Measurements from ENCODE around the gene NEAT1.
"Not testable (repeated sequence)": the region's sequence is repeated elsewhere in the genome, so short reads cannot be mapped to it uniquely, and the experiment has no call there.

Gene NEAT1

GRCh38 chr11:65452806-65453490 lies 30.4 kb downstream of the NEAT1 start:
- ATAC-seq = no peak
- DNase-seq = no peak

DNA sequence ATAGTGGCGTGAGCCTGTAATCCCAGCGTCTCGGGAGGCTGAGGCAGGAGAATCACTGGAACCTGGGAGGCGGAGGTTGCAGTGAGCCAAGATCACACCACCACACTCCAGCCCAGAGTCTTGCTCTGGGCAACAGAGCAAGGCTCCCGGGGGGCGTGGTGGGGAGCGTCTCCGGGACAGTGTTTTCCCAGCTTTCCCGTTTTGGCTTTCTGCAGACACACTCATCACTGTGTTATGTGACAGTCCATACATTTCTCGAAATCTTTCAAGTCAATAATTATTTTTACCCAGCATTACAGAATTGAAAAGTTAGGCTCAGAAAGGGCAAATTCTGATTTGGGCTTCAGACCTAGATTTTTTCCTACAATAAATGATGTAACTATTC lies 31.7 kb downstream of the NEAT1 start:
- ATAC-seq = no peak
- DNase-seq = no peak

GRCh38 chr11:65454696-65455456 lies 32.3 kb downstream of the NEAT1 start:
- DNase-seq (peak; percentile 94), ATAC-seq (peak; percentile 97)

DNA sequence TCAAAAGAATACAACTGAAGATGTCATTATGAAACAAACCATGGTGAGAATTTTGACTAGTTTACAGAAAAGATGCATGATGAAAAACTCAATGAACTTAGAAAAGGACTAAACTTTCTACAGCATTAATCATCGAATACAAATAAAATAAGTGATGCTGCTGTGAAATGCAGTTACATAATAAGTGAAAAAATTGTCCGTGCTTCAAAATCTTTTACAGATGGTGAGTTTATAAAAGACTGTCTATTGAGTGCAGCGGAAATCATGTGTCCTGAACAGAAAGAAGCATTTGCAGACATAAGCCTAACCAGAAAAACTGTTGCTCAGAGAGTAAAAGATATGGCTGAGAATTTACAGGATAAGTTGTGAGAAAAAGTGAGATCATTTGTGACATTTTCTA lies 33.8 kb downstream of the NEAT1 start:
- DNase-seq (no peak), ATAC-seq (no peak)

DNA sequence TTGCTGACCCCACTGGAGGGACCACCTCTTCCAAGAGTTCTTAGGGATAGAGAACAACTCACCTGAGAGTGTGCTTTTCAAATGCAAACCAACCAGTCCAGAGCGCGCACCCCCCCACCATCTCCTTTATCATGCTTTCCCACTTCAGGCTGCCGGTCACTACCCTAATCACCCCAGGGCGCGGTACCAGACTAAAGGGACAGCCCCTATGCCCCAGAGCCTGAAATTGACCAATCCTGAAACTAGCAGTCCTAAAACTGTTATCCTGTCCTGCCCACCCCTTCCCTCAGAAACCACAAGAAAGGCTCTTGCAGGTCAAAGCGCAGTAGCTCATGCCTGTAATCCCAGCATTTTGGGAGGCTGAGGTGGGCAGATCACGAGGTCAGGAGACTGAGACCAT lies 37.0 kb downstream of the NEAT1 start:
- ATAC-seq (no peak), DNase-seq (no peak)

- DNase-seq, ATAC-seq: not testable (repeated sequence)
These were observed 42.9 kb downstream of the NEAT1 start for GRCh38 chr11:65465471-65465870.

- ATAC-seq = not testable (repeated sequence)
These were observed 44.7 kb downstream of the NEAT1 start for GRCh38 chr11:65467306-65467705.

DNA sequence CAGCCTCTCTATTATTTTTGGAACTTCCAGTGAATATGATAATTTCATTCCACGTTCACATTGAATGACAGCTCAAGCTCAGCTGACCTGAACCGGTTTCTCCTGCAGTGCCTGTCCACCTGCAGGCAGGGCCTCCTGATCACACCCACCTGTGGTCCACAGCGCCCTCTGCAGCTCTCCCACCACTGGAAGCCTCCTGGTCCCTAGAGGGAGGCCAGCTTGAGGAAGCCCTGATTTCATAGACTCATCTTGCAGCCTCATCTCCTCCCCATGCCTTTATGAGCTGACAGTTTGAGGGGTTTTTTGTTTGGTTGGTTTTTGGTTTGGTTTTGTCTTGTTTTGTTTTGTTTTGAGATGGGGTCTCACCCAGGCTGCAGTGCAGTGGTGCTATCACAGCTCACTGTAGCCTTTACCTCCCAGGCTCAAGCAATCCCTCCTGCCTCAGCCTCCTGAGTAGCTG lies 46.3 kb downstream of the NEAT1 start:
- DNase-seq (peak; percentile 75), ATAC-seq (peak; percentile 37)

More at GRCh38 chr11:65467306-65467705, 44.7 kb downstream of the NEAT1 start:
- DNase-seq = not testable (repeated sequence)

GRCh38 chr11:65470433-65471049 lies 47.9 kb downstream of the NEAT1 start:
- ATAC-seq (no peak), DNase-seq (no peak)

- ATAC-seq (peak; percentile 23), DNase-seq (peak; percentile 63)
These were observed 48.9 kb downstream of the NEAT1 start for GRCh38 chr11:65471447-65471891.

- ATAC-seq = not testable (repeated sequence)
These were observed 50.1 kb downstream of the NEAT1 start for GRCh38 chr11:65472588-65473277.

DNA sequence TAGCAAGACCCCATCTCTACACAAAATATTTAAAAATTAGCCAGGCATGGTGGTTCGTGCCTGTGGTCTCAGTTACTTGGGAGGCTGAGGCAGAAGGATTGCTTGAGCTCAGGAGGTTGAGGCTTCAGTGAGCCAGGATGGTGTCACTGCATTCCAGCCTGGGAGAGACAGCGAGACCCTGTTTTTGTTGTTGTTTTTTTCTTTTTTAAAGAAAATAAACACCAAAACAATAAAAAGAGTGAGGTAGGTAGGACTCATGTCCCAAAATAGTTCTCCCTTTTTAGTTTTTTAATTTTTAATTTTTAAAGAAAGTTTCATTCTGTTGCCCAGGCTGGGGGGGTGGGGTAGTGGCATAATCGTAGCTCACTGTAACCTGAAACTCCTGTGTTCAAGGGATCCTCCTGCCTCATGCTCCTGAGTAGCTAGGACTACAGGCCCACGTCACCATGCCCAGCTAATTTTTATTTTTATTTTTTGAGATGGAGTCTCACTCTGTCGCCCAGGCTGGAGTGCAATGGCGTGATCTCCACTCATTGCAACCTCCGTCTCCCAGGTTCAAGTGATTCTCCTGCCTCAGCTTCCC lies 50.8 kb downstream of the NEAT1 start:
- DNase-seq (no peak), ATAC-seq (no peak)

More at GRCh38 chr11:65472588-65473277, 50.1 kb downstream of the NEAT1 start:
- DNase-seq = not testable (repeated sequence)

DNA sequence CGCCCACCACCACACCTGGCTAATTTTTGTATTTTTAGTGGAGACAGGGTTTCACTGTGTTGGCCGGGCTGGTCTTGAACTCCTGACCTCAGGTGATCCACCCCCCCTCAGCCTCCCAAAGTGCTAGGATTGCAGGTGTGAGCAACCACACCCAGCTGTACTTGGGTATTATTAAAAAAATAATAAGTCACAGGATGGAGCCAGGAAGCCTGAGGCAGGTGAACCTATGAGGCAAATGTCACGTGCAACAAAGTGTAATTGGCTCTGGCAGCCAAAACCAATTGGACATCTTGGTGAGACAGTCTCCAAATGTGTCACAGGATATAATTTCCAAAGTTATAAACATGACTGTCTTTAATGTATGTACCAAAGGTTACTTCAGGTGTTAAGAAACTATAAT lies 52.3 kb downstream of the NEAT1 start:
- ATAC-seq = no peak

GRCh38 chr11:65476632-65477148 lies 54.1 kb downstream of the NEAT1 start:
- no peak for ATAC-seq
- DNase-seq = no peak

More for the DNA sequence above, 52.3 kb downstream of the NEAT1 start:
- DNase-seq = no peak

- ATAC-seq (peak; percentile 87), DNase-seq (peak; percentile 97)
These were observed 54.8 kb downstream of the NEAT1 start for GRCh38 chr11:65477149-65477965.

DNA sequence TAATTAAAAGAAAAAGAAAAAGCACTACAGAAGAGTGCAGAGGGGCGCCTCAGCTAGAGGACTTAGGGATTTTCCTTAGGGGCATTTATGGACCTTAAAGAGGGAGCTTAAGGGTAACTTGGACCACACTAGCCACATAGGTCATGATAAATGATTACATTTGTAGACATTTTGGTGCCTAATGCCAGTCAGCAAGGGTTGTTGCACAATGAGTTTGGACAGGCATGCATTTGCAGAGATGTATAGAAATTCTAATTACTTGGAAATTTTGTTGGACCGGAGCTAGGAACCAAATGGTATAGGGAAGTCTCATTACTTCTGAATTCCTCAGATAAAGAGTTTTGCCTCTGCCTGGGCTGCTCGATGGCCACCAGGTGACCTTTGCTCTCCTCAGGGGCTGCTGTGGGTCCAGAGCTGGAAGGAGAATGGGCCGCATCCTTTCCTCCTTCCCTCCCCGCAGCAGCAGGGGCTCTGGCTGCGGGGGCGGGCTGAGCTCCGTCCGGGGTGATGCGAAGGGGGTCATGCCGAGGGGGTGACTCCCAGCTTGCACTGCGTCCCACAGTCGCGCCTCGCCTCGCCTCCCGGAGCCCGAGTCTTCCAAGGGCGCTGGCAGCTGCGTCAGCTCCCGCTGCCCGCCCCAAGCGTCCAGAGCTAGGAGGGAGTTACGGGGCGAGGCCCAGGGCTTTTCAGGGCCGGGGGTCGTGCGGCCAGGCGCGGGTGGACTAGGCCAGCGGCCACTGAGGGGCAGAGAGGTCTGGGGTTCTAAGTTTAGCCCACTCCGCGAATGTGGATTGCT lies 56.0 kb downstream of the NEAT1 start:
- DNase-seq (no peak), ATAC-seq (no peak)

DNA sequence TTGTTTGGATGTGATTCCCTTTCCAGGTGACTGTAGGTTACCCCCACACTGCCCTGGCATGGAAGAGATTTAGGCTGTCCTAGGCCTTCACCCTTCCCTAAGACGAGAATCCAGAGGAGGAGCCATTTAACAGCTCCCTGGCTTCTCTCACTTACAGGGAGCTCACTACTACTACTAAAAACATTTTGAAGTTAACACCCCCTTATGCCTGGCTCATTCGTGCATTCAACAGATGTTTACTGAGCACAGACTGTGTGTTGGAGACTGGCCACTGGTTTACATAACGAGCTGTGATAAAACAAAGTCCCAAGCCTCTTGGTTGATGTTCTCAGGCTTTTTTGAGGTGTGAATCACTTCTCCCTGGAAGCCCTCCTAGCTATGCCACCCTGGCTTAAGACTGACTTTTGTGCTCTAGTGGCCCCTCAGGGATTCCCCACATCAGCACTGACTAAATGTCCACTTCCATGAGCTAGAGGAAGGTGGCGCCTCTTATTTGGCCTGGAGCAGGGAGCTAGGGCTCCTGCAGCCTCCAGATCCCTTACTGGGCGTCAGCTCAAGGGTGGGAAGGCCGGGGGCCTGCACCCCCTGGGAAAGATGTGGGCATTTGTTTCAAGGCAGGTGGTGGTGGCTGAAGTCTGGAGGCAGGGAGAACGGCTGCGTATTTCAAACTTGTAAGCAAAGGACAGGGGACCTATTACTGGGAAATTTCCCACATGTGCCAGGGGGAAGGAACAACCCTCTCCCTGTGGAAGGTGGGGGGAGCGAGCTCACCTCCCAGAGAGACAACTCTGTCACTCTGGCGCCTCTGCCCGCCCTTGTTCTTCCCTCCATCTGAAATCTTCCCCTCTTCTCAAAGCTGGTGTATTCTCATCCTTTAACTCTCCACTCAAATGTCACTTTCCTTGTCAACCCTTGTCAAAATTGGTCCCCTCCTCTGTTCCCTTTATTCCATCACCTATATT lies 56.9 kb downstream of the NEAT1 start:
- no peak for ATAC-seq
- DNase-seq = no peak

GRCh38 chr11:65482306-65482850 lies 59.8 kb downstream of the NEAT1 start:
- ATAC-seq = no peak
- no peak for DNase-seq

- DNase-seq = no peak
- ATAC-seq = no peak
These were observed 63.3 kb downstream of the NEAT1 start for GRCh38 chr11:65485920-65486219.
